Measurements from ENCODE around the gene ZBTB40. TPM values are rescaled to one million over a fixed set of nuclear protein-coding genes. Genes with fewer than 3 reads are reported as not detected.

ZBTB40 gene
- total and polyA plus RNA-seq, 2 of the 13 experiments (the other 11 are each of a cell fraction or from before 2014, with no cell fraction given), result 8.8 to 16.5 TPM

- no peak for TF ChIP-seq NFIB (CRISPR knock-in tag; IDR thresholded peaks at IDR 0.05; ENCODE audit: borderline replicate concordance)
Observed at GRCh38 chr1:22461678-22462527, 10.3 kb downstream of the ZBTB40 start (continued).

- CTCF ChIA-PET (ENCODE audit: low intra/inter-chr PET ratio, low total read pairs), result no interaction called here
- in situ Hi-C loops (cut with HindIII; ENCODE audit: extremely low pct_ligation_motif_present, low pct_unique_long_range_greater_than_20kb), result no loop called here
- ATAC-seq, result no peak
- Histone ChIP-seq H3K4me1 (ENCODE audit: insufficient read depth, low read length) (peaks cover 40% of the 10 kb centered on the region), H4K20me1 (ENCODE audit: insufficient read depth, low read length) (no peaks in the 10 kb centered on the region; the same call in none of the 2 replicates), H3K4me3 (replicated peaks in 1 of 3; ENCODE audit: insufficient read depth in 1 of 3, low read depth in 2 of 3, low read length in 3 of 3) (no peak overlapping the region), H3K27ac (ENCODE audit: extremely low read length, insufficient read depth, low read length) (no peak overlapping the region), H2AFZ (ENCODE audit: low read length) (no peak overlapping the region), H3K9ac (ENCODE audit: insufficient read depth, low read depth, low read length) (no peak overlapping the region), H3K36me3 (replicated peaks in 1 of 2; ENCODE audit: control insufficient read depth in 1 of 2, insufficient read depth in 2 of 2, low read length in 2 of 2) (no peaks in the 10 kb centered on the region), H3K79me2 (ENCODE audit: insufficient read depth, low read length) (peaks cover 81% of the 10 kb centered on the region), H3K4me2 (ENCODE audit: low read depth, low read length) (no peak overlapping the region), H3K9me3 (ENCODE audit: low read length) (no peaks in the 10 kb centered on the region), H3K27me3 (ENCODE audit: control insufficient read depth in 1 of 2, insufficient read depth in 2 of 2, low read length in 2 of 2) (no peaks in the 10 kb centered on the region)
- 96% methylated on average over 4 of the region's 4 CpGs for WGBS (ENCODE audit: low lambda C conversion rate)
- intact Hi-C loops (cut with micrococcal nuclease; ENCODE audit: unreplicated experiment), result no loop called here
- POLR2A ChIA-PET, result no interaction called here
- no peak for TF ChIP-seq ZNF691 (CRISPR knock-in tag; IDR thresholded peaks at IDR 0.05; ENCODE audit: borderline replicate concordance, low read depth)
- peak; percentile 79 for TF ChIP-seq ZNF629 (CRISPR knock-in tag; conservative IDR thresholded peaks at IDR 0.05)
- BruUV-seq (replicated peaks), result no TSS peak
- no peak for FAIRE-seq
- no peak for DNase-seq (ENCODE audit: low spot score)
Observed at GRCh38 chr1:22462928-22463327, 11.3 kb downstream of the ZBTB40 start.

GRCh38 chr1:22465015-22465565 lies 13.4 kb downstream of the ZBTB40 start:
- H3K4me1 ChIP-seq (ENCODE audit: insufficient read depth, low read length), result peaks cover 41% of the 10 kb centered on the region
- FAIRE-seq (no peak), ATAC-seq (no peak; the same call in 1 of the 3 replicates), DNase-seq (ENCODE audit: low spot score) (no peak)
- CTCF ChIA-PET (ENCODE audit: low intra/inter-chr PET ratio, low total read pairs), result no interaction called here
- no peaks in the 10 kb centered on the region for H3K36me3 ChIP-seq (replicated peaks in 1 of 2; ENCODE audit: control insufficient read depth in 1 of 2, insufficient read depth in 2 of 2, low read length in 2 of 2)
- no peak overlapping the region for H2AFZ ChIP-seq (ENCODE audit: low read length)
- no TSS peak for BruUV-seq (replicated peaks)
- no peak overlapping the region for H3K4me3 ChIP-seq (replicated peaks in 1 of 3; ENCODE audit: insufficient read depth in 1 of 3, low read depth in 2 of 3, low read length in 3 of 3)
- H3K9ac ChIP-seq (ENCODE audit: insufficient read depth, low read depth, low read length), result no peak overlapping the region
- 69% methylated on average over 4 of the region's 9 CpGs for WGBS (ENCODE audit: low lambda C conversion rate)
- intact Hi-C loops (cut with micrococcal nuclease; ENCODE audit: unreplicated experiment), result no loop called here
- no peaks in the 10 kb centered on the region; the same call in none of the 2 replicates for H4K20me1 ChIP-seq (ENCODE audit: insufficient read depth, low read length)
- H3K79me2 ChIP-seq (ENCODE audit: insufficient read depth, low read length), result peaks cover 79% of the 10 kb centered on the region
- H3K9me3 ChIP-seq (ENCODE audit: low read length), result no peaks in the 10 kb centered on the region
- H3K27ac ChIP-seq (ENCODE audit: extremely low read length, insufficient read depth, low read length), result no peak overlapping the region
- no peak overlapping the region for H3K4me2 ChIP-seq (ENCODE audit: low read depth, low read length)
- in situ Hi-C loops (cut with HindIII; ENCODE audit: extremely low pct_ligation_motif_present, low pct_unique_long_range_greater_than_20kb), result no loop called here
- POLR2A ChIA-PET, result interaction anchor here (1.1 kb wide), 1 partner anchor 11 kb away, joined by 3 read pairs; no protein-coding TSS in a partner anchor
- H3K27me3 ChIP-seq (ENCODE audit: control insufficient read depth in 1 of 2, insufficient read depth in 2 of 2, low read length in 2 of 2), result no peaks in the 10 kb centered on the region
- no peak for TF ChIP-seq ZBTB49 (CRISPR knock-in tag; IDR thresholded peaks at IDR 0.05; ENCODE audit: borderline replicate concordance)
- TF ChIP-seq ZNF576 (CRISPR knock-in tag; IDR thresholded peaks at IDR 0.05), result no peak
- no peak for TF ChIP-seq YEATS4 (CRISPR knock-in tag; IDR thresholded peaks at IDR 0.05; ENCODE audit: borderline replicate concordance)
- no peak for TF ChIP-seq ZNF580 (CRISPR knock-in tag; IDR thresholded peaks at IDR 0.05; ENCODE audit: borderline replicate concordance, low read depth)
- TF ChIP-seq NFKB2 (CRISPR knock-in tag; IDR thresholded peaks at IDR 0.05; ENCODE audit: borderline replicate concordance), result no peak
- no peak for TF ChIP-seq ETV6 (CRISPR knock-in tag; conservative IDR thresholded peaks at IDR 0.05)
- TF ChIP-seq SIX1 (CRISPR knock-in tag; IDR thresholded peaks at IDR 0.05; ENCODE audit: borderline replicate concordance), result no peak
- TF ChIP-seq ELF3 (CRISPR knock-in tag; IDR thresholded peaks at IDR 0.05), result no peak

Measured in HepG2 (cell line).